ENCODE results near the gene MAP1B.

Gene MAP1B

DNA sequence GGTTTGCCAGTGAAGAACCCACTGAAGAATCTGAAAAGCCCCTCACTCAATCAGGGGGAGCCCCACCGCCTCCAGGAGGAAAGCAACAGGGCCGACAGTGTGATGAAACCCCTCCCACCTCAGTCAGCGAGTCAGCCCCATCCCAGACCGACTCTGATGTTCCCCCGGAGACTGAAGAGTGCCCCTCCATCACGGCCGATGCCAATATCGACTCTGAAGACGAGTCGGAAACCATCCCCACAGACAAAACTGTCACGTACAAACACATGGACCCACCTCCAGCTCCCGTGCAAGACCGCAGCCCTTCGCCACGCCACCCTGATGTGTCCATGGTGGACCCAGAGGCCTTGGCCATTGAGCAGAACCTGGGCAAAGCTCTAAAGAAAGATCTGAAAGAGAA is 92.4 kb downstream of the MAP1B start:
- DNase-seq = no peak

GRCh38 chr5:72202331-72202825 is 95.1 kb downstream of the MAP1B start:
- DNase-seq = no peak

DNA sequence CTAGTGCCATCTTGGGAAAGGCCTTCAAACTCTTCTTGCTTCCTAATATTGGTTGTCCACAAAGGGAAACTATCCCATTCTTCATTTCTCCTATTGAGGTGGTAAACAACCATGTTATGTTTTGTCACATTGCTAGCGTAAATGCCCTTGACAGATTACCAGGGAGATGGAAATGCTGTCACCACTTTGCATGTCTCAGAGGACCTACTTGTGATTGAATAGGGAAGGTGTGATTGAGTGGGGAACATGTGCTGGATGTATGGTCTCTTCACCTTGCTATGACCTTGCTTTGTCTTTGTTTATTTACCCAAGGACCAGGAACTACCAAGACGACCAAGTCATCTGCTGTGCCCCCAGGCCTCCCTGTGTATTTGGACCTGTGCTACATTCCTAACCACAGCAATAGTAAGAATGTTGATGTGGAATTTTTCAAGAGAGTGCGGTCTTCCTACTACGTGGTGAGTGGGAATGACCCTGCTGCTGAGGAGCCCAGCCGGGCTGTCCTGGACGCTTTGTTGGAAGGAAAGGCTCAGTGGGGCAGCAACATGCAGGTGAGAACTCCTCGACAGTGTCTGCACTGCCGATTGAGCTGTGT is 96.1 kb downstream of the MAP1B start:
- no peak for DNase-seq

DNA sequence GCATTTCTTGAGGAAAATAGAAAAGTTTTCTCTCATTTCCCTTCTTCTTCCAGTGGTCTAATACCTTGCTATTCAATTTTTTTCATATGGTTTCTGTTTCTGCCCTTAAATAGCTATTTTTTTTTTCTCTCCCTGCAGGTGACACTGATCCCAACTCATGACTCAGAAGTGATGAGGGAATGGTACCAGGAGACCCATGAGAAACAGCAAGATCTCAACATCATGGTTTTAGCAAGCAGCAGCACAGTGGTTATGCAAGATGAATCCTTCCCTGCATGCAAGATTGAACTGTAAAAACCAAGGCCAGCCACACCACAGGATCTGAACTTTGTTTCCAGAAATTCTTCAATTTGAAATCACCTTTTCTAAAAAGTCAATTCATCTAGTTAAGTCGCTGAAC is 97.7 kb downstream of the MAP1B start:
- no peak for DNase-seq

- DNase-seq = no peak
Observed at GRCh38 chr5:72205431-72206009, 98.2 kb downstream of the MAP1B start.

GRCh38 chr5:72206160-72206559 is 98.9 kb downstream of the MAP1B start:
- no peak for DNase-seq

DNA sequence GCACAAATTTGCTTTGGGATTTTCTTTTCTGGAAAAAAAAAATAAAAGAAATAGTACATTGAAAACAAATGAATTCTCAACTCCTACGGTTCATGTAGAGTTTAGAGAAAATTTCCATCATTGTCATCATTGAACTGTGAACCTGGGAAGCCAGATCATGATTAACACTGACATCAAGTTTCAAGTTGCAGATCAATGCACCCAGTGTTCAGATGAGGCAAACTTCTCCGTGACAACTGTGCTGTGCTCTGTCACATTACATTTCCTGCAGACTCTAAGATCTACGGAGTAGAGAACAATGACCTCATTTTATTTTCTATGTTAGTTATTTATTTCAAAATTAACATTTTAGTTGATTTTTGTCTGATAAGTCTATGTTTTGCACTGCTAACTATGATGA is 99.7 kb downstream of the MAP1B start:
- no peak for DNase-seq

GRCh38 chr5:72208324-72208926 is 101.2 kb downstream of the MAP1B start:
- no peak for DNase-seq

- DNase-seq = no peak
Observed at GRCh38 chr5:72209147-72210115, 102.2 kb downstream of the MAP1B start.

GRCh38 chr5:72210888-72211678 is 103.8 kb downstream of the MAP1B start:
- DNase-seq = no peak

DNA sequence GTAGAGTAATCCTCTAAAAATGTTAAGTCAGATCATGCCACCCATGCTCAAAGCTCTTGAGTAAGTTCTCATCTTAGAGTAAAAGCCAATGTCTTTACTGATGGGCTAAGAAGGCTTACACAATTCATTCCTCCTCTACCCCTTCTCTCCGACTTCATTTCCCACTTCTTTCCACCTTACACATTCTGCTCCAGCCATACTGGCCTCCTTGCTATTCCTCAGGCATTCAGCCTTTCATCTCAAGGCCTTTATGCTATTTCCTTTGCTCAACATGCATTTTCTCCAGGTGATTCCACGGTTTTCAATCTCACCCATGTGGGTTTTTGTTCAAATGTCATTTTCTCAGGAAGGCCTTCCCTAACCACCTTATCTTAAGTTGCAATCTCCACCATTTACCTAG is 104.9 kb downstream of the MAP1B start:
- DNase-seq = no peak

GRCh38 chr5:72213482-72213881 is 106.2 kb downstream of the MAP1B start:
- DNase-seq = no peak

- no peak for DNase-seq
Observed at GRCh38 chr5:72214168-72214567, 106.9 kb downstream of the MAP1B start.

DNA sequence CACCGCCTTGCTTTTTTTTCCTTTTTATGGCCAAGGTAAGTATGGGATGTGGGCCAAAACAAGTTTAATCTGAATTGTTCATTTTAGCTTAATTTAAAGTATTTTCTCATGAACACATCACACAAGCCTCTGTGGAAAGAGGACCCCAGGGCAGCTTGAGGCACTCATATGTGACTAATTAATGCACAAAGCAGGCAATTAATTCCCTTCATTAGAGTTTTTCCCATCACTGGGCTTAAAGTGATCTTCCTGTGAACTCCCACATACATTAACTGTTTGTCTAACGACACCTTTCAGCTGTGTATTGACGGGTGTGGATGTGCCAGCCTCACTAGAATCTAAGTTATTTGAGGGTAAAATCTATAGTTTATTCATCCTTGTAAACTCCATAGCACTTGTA is 109.5 kb downstream of the MAP1B start:
- DNase-seq = no peak

- DNase-seq = no peak
Observed at GRCh38 chr5:72221099-72221498, 113.8 kb downstream of the MAP1B start.

DNA sequence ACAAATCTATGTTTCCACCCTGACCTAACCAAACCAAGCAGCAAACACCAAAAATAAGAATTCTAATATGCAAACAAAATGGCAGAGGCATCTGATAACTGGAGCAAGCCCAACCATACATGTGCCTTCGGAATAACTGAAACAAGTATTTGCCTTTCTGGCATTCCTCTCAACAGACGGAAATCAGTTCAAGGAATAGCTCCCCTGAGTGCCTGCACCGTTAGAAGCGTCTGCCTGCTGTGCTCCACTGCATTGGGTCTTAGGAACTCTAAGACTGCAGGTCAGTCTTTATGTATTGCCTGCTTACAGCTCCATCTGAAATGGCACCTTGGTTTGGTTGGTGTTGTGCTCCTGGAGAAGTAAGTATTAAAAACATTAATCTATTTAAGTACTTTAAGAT is 114.3 kb downstream of the MAP1B start:
- DNase-seq = no peak

GRCh38 chr5:72222521-72222920 is 115.2 kb downstream of the MAP1B start:
- no peak for DNase-seq

DNA sequence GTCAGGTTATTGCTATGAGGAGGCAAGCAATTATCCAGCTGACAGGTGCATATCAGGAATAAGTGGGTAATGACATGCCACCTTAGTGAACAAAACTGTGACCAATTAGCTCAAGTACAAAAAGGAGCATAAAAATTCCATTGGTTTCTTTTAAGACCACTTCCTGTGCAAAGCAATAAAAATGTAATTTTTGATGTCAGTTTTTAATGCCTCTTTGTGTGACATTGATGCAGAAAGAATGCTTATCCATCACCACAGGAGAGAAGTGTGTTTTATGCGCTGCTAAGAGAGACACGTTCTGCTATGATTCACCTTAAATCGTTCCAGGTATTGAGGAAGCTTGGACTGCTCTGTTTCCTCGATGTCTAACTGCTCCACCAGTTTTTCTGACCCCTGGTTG is 116.1 kb downstream of the MAP1B start:
- no peak for DNase-seq

- no peak for DNase-seq
Observed at GRCh38 chr5:72224946-72225463, 117.7 kb downstream of the MAP1B start.

DNA sequence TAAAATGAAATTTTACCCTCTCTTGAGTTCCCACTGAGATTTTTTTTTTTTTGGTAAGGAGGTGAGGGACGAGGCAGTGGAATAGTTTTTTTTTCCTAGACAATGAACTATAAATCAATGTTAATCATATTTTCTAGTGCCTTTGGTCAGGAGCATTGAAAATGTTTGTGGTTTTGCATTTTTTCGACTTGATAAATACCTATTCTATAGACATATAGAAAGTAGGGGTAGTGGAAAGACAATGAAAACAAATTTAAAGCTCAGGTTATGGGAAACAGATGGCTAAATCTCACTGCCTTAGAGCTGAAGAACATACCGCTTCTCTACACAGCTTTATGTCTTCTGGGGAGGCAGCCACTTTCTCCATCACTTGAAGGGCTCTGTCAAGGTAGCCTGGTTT is 118.5 kb downstream of the MAP1B start:
- DNase-seq = no peak

DNA sequence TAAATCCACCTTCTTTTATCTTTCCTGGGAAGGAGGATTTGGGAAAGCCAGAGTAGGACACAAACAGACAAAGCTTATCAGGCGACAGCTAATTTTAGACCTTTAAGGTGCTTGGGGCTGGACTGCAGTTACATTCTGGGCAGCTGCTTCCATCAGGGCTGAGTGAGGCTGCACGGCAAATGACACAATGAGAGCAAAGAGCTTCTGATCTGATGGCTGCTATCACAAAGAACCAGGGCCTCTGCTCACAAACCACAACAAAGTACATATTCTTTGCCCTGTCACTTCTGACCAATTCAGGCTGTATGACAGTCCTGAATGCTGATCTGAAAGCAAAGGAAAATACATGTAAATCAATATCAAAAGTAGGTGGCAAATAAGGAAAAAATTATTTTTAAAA is 119.7 kb downstream of the MAP1B start:
- DNase-seq = no peak

DNA sequence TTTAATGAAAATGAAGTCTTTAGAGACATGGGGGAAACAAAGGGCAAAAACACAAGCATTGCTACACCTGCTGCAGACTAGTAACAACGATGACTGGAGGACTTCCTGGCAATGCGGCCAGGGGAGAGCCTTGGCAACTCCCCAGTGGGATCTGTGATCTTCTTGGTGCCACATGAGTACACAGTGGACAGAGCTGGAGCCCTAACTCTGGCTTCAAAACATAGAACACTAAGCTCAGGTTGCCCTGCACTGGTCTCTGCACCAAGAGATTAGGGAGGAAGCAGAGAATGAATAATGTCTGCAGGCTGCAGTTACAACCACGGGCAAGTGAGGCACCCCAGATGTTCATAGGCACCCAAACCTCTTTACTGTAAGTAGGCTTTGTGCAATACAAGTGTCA is 121.7 kb downstream of the MAP1B start:
- no peak for DNase-seq

All from activated CD4-positive, CD25-positive, alpha-beta regulatory T cell (primary cell).